GM19099 (cell line): ENCODE data around the gene TSR1.

Experiments
- POLR2A ChIP-seq: IDR thresholded peaks from 3 replicates; pipeline ENCODE4 v1.6.1; 2011; ENCODE audit warnings: low read depth; ENCODE audit not compliant: insufficient read length; ENCODE audit errors: extremely low read depth

TSR1 gene

DNA sequence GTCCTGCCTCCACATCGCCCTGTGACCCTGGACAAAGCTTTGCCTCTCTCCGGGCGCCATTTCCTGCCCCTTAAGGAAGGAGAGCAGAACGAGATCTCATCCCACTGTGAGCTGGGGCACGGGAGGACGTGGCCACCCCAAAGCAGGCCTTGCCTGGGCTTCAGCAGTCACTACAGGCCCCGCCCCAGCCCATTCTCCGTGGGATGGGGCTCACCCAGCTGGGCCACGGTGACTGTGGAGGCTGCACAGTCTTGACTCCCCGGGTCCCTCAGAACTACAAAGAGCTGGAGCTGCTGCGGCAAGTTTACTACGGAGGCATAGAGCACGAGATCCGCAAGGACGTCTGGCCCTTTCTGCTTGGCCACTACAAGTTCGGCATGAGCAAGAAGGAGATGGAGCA lies 36.4 kb upstream of the TSR1 start:
- no peak for TF ChIP-seq POLR2A

DNA sequence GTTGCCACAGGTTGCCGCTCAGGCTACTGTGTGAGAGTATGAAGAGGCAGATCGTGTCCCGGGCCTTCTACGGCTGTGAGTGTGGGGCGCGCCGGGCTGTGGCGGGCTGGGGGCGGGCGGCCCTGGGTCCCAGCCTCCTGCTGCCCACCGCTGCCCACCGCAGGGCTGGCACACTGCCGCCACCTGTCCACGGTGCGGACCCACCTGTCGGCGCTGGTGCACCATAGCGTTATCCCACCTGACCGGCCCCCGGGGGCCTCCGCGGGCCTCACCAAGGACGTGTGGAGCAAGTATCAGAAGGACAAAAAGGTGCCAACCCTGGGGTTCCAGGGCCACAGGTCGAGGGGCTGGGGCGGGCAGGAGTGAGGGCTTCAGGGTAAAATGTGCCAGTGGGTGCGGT lies 35.9 kb upstream of the TSR1 start:
- no peak for TF ChIP-seq POLR2A

- no peak for TF ChIP-seq POLR2A
These were observed 35.2 kb upstream of the TSR1 start for GRCh38 chr17:2371183-2372130.

DNA sequence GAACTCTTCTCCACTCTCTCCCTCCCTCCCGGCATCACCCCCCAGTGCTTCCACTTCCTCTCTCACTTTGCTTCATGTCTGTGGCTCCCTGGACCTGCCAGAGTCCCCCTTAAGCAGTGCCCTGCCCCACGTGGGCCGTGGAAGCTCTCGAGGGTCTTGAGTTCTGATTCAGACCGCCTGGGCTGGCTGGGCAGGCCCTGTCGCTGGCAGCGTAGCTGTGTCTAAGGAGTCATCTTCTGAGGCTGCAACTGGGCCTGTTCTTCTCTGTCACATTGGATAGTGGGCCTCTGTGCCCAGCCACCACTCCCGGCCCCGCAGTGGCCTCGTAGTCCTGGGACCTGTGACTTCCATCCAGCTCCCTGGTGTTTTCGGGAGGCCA lies 33.9 kb upstream of the TSR1 start:
- TF ChIP-seq POLR2A = no peak

- no peak for TF ChIP-seq POLR2A
These were observed 33.4 kb upstream of the TSR1 start for GRCh38 chr17:2369551-2370210.

- no peak for TF ChIP-seq POLR2A
These were observed 32.8 kb upstream of the TSR1 start for GRCh38 chr17:2369039-2369438.

GRCh38 chr17:2368359-2368758 lies 32.1 kb upstream of the TSR1 start:
- TF ChIP-seq POLR2A = no peak

DNA sequence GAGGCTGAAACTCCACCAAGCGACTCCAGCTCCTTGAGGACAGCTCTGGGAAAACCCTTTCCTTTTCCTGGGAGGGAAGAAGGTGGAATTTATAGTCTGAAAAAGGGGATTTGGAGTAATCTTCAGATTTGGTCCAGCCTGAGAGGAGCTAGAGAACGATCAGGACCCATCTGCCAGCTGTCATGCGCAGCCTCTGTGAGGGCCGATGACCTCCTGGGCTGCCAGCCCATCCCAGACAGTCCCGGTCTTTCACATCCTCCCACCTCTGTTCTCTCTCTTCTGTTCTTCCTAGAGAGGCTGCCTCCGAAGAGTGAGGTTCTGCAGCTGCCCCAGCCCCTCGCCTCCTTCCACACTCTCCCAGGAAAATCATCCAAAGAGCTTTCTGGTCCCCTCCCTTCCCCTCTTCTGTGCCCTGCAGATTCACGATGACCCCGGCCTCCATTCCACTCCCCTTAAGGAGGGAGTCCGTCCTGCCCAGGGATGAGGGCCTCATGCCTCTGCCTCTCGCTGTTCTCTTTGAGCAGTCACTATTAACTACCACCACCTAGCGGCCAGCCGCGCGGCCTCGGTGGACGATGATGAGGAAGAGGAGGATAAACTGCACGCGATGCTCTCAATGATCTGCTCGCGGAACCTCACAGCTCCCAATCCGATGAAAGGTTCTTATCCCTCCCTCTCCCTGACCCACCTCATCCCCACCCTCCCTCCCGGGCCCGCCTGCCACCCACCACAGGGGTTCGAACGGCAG lies 30.7 kb upstream of the TSR1 start:
- TF ChIP-seq POLR2A = no peak

DNA sequence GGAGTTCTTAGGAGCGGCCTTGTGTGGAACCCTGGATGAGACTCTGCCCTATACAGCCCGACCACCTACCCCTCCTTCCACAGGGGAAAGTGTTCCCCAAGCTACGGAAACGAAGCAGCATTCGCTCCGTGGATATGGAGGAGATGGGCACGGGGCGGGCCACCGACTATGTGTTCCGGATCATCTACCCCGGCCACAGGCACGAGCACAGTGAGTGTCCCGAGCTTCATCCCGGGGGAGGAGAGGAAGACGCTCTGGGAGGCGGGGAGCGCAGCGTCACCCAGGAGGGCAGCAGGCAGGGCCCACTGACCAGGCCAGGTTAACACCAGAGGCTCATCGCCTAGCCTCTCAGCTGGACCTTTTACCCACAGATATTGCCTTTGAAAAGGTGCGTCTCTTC lies 28.9 kb upstream of the TSR1 start:
- TF ChIP-seq POLR2A = no peak

DNA sequence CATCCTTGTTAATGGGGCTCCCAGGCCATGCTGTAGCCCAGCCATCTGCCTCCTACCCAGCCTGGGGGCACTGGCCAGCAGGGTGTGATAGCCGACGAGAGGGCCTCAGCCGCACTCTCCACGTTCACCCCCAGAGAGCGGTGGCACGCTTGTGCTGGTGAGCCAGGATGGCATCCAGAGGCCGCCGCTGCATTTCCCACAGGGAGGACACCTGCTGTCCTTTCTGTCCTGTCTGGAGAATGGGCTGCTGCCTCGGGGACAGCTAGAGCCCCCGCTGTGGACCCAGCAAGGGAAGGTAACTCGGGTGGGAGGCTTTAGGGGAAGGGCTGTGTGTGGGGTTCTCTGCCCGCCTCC lies 28.5 kb upstream of the TSR1 start:
- no peak for TF ChIP-seq POLR2A

- TF ChIP-seq POLR2A = no peak
These were observed 27.9 kb upstream of the TSR1 start for GRCh38 chr17:2363851-2364762.

DNA sequence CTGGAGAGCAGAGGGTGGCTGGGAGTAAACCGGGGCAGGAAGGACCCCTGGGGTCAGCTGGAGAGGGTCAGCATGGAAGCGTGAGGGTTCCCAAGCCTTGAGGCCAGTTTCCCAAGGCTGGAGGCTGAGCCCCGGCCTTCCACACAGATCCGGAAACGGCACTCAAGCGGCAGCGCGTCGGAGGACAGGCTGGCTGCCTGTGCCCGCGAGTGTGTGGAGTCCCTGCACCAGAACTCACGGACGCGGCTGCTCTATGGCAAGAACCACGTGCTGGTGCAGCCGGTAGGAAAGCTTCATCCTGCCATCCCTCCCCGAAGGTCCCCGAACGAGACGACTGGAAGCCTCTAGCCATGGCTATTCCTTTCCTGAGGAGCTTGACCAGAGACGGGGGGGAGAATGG lies 27.1 kb upstream of the TSR1 start:
- TF ChIP-seq POLR2A = no peak

GRCh38 chr17:2362881-2363280 lies 26.6 kb upstream of the TSR1 start:
- TF ChIP-seq POLR2A = no peak

DNA sequence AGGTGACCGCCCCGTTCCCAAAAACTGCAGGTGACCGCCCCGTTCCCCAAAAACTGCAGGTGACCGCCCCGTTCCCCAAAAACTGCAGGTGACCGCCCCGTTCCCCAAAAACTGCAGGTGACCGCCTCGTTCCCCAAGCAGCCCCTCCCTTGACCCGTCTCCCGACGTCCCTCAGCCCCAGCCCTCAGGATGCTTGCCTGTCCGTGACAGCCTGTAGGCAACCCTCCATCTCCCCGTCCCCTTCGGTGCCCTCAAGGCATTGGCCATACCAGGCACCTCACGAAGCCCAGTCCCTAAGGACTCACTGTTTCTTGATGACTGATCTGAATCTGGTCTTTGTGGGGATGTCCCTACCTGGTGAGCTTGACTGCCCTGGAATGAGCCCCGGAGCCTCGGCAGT lies 26.2 kb upstream of the TSR1 start:
- no peak for TF ChIP-seq POLR2A

DNA sequence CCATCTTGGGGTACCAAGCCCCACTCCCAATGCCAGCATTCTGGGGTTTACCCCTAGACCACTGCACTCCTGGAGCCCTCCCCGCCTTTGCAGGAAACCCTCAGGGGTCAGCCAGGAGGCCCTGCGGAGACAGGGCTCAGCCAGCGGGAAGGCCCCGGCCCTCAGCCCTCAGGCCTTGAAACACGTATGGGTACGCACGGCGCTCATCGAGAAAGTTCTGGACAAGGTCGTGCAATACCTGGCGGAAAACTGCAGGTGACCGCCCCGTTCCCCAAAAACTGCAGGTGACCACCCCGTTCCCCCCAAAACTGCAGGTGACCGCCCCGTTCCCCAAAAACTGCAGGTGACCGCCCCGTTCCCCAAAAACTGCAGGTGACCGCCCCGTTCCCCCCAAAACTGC lies 25.8 kb upstream of the TSR1 start:
- no peak for TF ChIP-seq POLR2A

DNA sequence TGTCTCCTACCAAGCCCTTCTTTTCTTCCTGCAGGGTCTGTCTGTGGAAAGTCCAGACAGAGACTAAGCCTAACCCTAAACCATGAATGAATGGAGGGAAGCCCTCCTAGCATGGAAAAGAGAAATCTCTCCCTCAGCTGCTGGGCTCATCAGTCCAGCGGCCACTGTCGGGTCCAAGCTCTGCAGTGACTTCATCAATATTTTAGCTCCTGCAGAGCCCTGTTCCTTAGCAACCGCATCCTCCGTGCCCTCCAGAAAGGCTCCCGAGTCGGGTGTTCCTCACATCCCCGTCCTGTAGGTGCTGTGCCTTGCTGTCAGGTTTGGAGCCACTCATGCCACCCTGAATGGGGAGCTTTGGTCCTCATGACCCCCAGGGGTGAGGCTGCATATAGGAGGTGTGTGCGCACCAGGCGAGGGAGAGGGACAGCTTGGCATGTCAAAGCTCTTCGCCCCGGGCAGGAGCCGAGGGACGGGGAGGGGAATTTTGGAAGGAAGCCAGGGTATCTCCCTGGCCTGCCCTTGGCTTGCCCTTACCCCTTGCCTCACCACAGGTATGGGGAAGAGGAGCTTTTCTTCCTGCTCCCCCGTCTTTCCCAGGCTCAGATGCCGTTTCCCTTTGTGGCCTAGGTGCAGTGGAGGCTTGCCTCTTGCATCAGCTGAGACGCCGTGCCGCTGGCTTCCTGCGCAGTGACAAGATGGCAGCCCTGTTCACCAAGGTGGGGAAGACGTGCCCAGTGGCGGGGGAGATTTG lies 24.9 kb upstream of the TSR1 start:
- TF ChIP-seq POLR2A = no peak
